Neural progenitor cell (in vitro differentiated cells): ENCODE results near the gene HHAT. TPM values are rescaled to one million over a fixed set of nuclear protein-coding genes. Genes with fewer than 3 reads are reported as not detected.

ENCODE experiments used
- DNase-seq: peaks from one replicate; pipeline ENCODE4 v3.0.0-alpha.2; 2016; ENCODE audit warnings: low spot score
- H2AFZ ChIP-seq: fragments of 200-600 bp; sonication (generic); replicated peaks from 2 replicates; pipeline ENCODE4 v1.6.1; 2016; ENCODE audit warnings: antibody characterized with exemption
- H3F3A ChIP-seq: fragments of 200-600 bp; sonication (generic); 2 replicates; pipeline ENCODE4 v1.6.1; 2016; ENCODE audit warnings: antibody characterized with exemption, low read depth
- H3K27ac ChIP-seq: fragments of 200-600 bp; sonication (generic); 2 replicates; pipeline ENCODE4 v1.5.1; 2016; ENCODE audit warnings: mild to moderate bottlenecking
- H3K27me3 ChIP-seq: fragments of 200-600 bp; sonication (generic); 2 replicates; pipeline ENCODE4 v1.6.1; 2016; ENCODE audit warnings: mild to moderate bottlenecking, moderate library complexity
- H3K36me3 ChIP-seq: fragments of 200-600 bp; sonication (generic); 2 replicates; pipeline ENCODE4 v1.5.1; 2016
- H3K4me1 ChIP-seq: fragments of 200-600 bp; sonication (generic); 2 replicates; pipeline ENCODE4 v1.6.1; 2016; ENCODE audit warnings: mixed run types
- H3K4me2 ChIP-seq: fragments of 200-600 bp; sonication (generic); 2 replicates; pipeline ENCODE4 v1.6.1; 2016
- H3K4me3 ChIP-seq: fragments of 200-600 bp; sonication (generic); 2 replicates; pipeline ENCODE4 v1.5.1; 2016
- H3K79me2 ChIP-seq: fragments of 200-600 bp; sonication (generic); 2 replicates; pipeline ENCODE4 v1.6.1; 2016; ENCODE audit warnings: low read depth
- H3K9ac ChIP-seq: fragments of 200-600 bp; sonication (generic); 2 replicates; pipeline ENCODE4 v1.6.1; 2016
- H3K9me3 ChIP-seq: fragments of 200-600 bp; sonication (generic); 2 replicates; pipeline ENCODE4 v1.5.1; 2016; ENCODE audit warnings: low read depth
- H4K20me1 ChIP-seq: fragments of 200-600 bp; sonication (generic); 2 replicates; pipeline ENCODE4 v1.6.1; 2016; ENCODE audit warnings: low read depth
- H3K27ac Mint-ChIP-seq: 3 replicates; pipeline ENCODE4 v1.8.0; 2021; ENCODE audit warnings: mixed read lengths
- H3K27me3 Mint-ChIP-seq: 2 replicates; pipeline ENCODE4 v1.8.0; 2022; ENCODE audit warnings: low read depth, mild to moderate bottlenecking, inconsistent platforms, moderate library complexity, mixed read lengths; ENCODE audit not compliant: insufficient read depth
- H3K36me3 Mint-ChIP-seq: 3 replicates; pipeline ENCODE4 v1.8.0; 2021; ENCODE audit warnings: mixed read lengths
- H3K4me1 Mint-ChIP-seq: 3 replicates; pipeline ENCODE4 v1.8.0; 2021; ENCODE audit warnings: mixed read lengths
- H3K4me3 Mint-ChIP-seq: 3 replicates; pipeline ENCODE4 v1.8.0; 2021; ENCODE audit warnings: mild to moderate bottlenecking, moderate library complexity, mixed read lengths
- H3K9me3 Mint-ChIP-seq: 3 replicates; pipeline ENCODE4 v1.8.0; 2020; ENCODE audit warnings: mixed read lengths
- CTCF ChIP-seq: fragments of 200-600 bp; sonication (generic); IDR thresholded peaks from 2 replicates; pipeline ENCODE4 v1.5.1; 2017; ENCODE audit warnings: antibody characterized with exemption, mild to moderate bottlenecking
- EZH2 ChIP-seq: fragments of 200-600 bp; sonication (generic); IDR thresholded peaks from 2 replicates; pipeline ENCODE4 v1.6.1; 2017; ENCODE audit warnings: antibody characterized with exemption, mild to moderate bottlenecking, moderate library complexity
- EZH2phosphoT487 ChIP-seq: fragments of 200-600 bp; sonication (generic); IDR thresholded peaks from 2 replicates; pipeline ENCODE4 v1.6.1; 2017; ENCODE audit warnings: antibody characterized with exemption
- total RNA-seq: library from RNA; depleted of rRNA; stranded (reverse); fragments of >200 nt; gene quantifications from 2 replicates; pipeline ENCODE4 v1.2.3, GENCODE V29; 2015; ENCODE audit warnings: low replicate concordance

HHAT gene
- total RNA-seq, 1 donor from 2014 or later, result 10.3 TPM

GRCh38 chr1:210363119-210363518 is 34.4 kb downstream of the HHAT start:
- peaks cover 20% of the 10 kb centered on the region for H3F3A ChIP-seq
- no peaks in the 10 kb centered on the region for H3K27me3 ChIP-seq
- H4K20me1 ChIP-seq, result no peaks in the 10 kb centered on the region
- peaks cover 5% of the 10 kb centered on the region for H3K36me3 Mint-ChIP-seq
- no peak overlapping the region for H3K9ac ChIP-seq
- H2AFZ ChIP-seq, result no peak overlapping the region
- H3K27ac ChIP-seq, result no peak overlapping the region
- H3K9me3 ChIP-seq, result no peaks in the 10 kb centered on the region
- no peak overlapping the region for H3K4me3 ChIP-seq
- no peaks in the 10 kb centered on the region for H3K27me3 Mint-ChIP-seq
- no peak overlapping the region for H3K4me2 ChIP-seq
- TF ChIP-seq EZH2phosphoT487 (no peak), EZH2 (no peak), CTCF (no peak)
- DNase-seq, result no peak
- peaks cover 41% of the 10 kb centered on the region for H3K4me1 Mint-ChIP-seq
- H3K79me2 ChIP-seq, result no peaks in the 10 kb centered on the region
- H3K4me3 Mint-ChIP-seq, result no peak overlapping the region
- H3K4me1 ChIP-seq, result peaks cover 34% of the 10 kb centered on the region
- H3K27ac Mint-ChIP-seq, result no peak overlapping the region
- H3K9me3 Mint-ChIP-seq, result no peaks in the 10 kb centered on the region
- H3K36me3 ChIP-seq, result no peaks in the 10 kb centered on the region

GRCh38 chr1:210364479-210364878 is 35.8 kb downstream of the HHAT start:
- H3K9me3 ChIP-seq, result no peaks in the 10 kb centered on the region
- H3K9me3 Mint-ChIP-seq, result no peaks in the 10 kb centered on the region
- peaks cover 15% of the 10 kb centered on the region for H3F3A ChIP-seq
- H3K79me2 ChIP-seq, result no peaks in the 10 kb centered on the region
- no peak overlapping the region for H3K4me2 ChIP-seq
- H2AFZ ChIP-seq, result no peak overlapping the region
- no peaks in the 10 kb centered on the region for H3K36me3 ChIP-seq
- no peak for TF ChIP-seq EZH2
- no peak for TF ChIP-seq EZH2phosphoT487
- no peak overlapping the region for H3K27ac ChIP-seq
- peaks cover 25% of the 10 kb centered on the region for H3K4me1 ChIP-seq
- H3K9ac ChIP-seq, result no peak overlapping the region
- no peak overlapping the region for H3K4me3 Mint-ChIP-seq
- no peak for DNase-seq
- peaks cover 34% of the 10 kb centered on the region for H3K4me1 Mint-ChIP-seq
- H4K20me1 ChIP-seq, result no peaks in the 10 kb centered on the region
- H3K27me3 ChIP-seq, result no peaks in the 10 kb centered on the region
- H3K36me3 Mint-ChIP-seq, result peaks cover 2% of the 10 kb centered on the region
- H3K4me3 ChIP-seq, result no peak overlapping the region
- H3K27me3 Mint-ChIP-seq, result peaks cover 2% of the 10 kb centered on the region
- H3K27ac Mint-ChIP-seq, result peak overlapping the region; percentile 73

- H3K27ac Mint-ChIP-seq, result no peak overlapping the region
- Histone ChIP-seq H3K4me3 (no peak overlapping the region), H3K9me3 (no peaks in the 10 kb centered on the region)
Measured at GRCh38 chr1:210366767-210367166, 38.1 kb downstream of the HHAT start.

More at GRCh38 chr1:210366767-210367166, 38.1 kb downstream of the HHAT start:
- Histone ChIP-seq H3K9ac (no peak overlapping the region), H3F3A (peaks cover 9% of the 10 kb centered on the region), H3K27me3 (no peaks in the 10 kb centered on the region), H3K36me3 (no peaks in the 10 kb centered on the region), H3K27ac (no peak overlapping the region), H3K4me2 (no peak overlapping the region), H3K79me2 (no peaks in the 10 kb centered on the region), H3K4me1 (peaks cover 19% of the 10 kb centered on the region), H4K20me1 (no peaks in the 10 kb centered on the region), H2AFZ (no peak overlapping the region)
- DNase-seq, result no peak
- Mint-ChIP-seq H3K4me3 (no peak overlapping the region), H3K36me3 (peaks cover 1% of the 10 kb centered on the region), H3K27me3 (peaks cover 2% of the 10 kb centered on the region), H3K4me1 (peaks cover 27% of the 10 kb centered on the region), H3K9me3 (no peaks in the 10 kb centered on the region)
- TF ChIP-seq CTCF (no peak), EZH2 (no peak), EZH2phosphoT487 (no peak)
